ENCODE data around the gene ESYT1. TPM values are rescaled to one million over a fixed set of nuclear protein-coding genes. Genes with fewer than 3 reads are reported as not detected.

Gene ESYT1
- total RNA-seq, 4 donors from 2014 or later: 151 to 245 (median 214) TPM

GRCh38 chr12:56193025-56193578 lies 65.0 kb downstream of the ESYT1 start:
- TF ChIP-seq POLR2A (IDR thresholded peaks at IDR 0.05; ENCODE audit: low read depth): no peak
- TF ChIP-seq CTCF (IDR thresholded peaks at IDR 0.05): peak; percentile 83 to 91 (median 85)
- TF ChIP-seq POLR2AphosphoS5 (IDR thresholded peaks at IDR 0.05): peak; percentile 12 to 32
- no peak for TF ChIP-seq EP300 (IDR thresholded peaks at IDR 0.05)
- WGBS: 63% methylated on average over 1 of the region's 1 CpG
- Histone ChIP-seq H3K36me3 (no peaks in the 10 kb centered on the region), H3K4me3 (no peak overlapping the region), H3K27me3 (no peaks in the 10 kb centered on the region), H3K27ac (replicated peaks in 1 of 4) (no peak overlapping the region), H3K4me1 (peaks cover 15 to 21% (median 18%) of the 10 kb centered on the region in 4 donors), H3K9me3 (no peaks in the 10 kb centered on the region)
- intact Hi-C loops (cut with DNase I): no loop called here
- DNase-seq (ENCODE audit: extremely low spot score): no peak

Other genes starting within 250 kb of the ESYT1 start
- 10 to 100 TPM; 24.2 to 29.5 (median 26.7) TPM for gene PYM1, start 200.4 kb upstream of the ESYT1 start, total RNA-seq
- gene DGKA, start 197.1 kb upstream of the ESYT1 start, total RNA-seq: 10 to 100 TPM; 18.7 to 39.7 (median 24.7) TPM
- 1 to 10 TPM in 1 of 4 donors, under 1 TPM in 1, not detected in 2; 0.66 to 2.2 TPM for gene PMEL, start 162.2 kb upstream of the ESYT1 start, total RNA-seq
- 10 to 100 TPM; 35.3 to 84.9 (median 57.1) TPM for gene CDK2, start 161.4 kb upstream of the ESYT1 start, total RNA-seq
- 100 to 1,000 TPM; 116 to 189 (median 138) TPM for gene RAB5B, start 154.2 kb upstream of the ESYT1 start, total RNA-seq
- 10 to 100 TPM; 18.3 to 29.0 (median 25.3) TPM for gene SUOX, start 131.0 kb upstream of the ESYT1 start, total RNA-seq
- 10 to 100 TPM in 2 of 4 donors, 1 to 10 TPM in 2; 6.2 to 20.4 (median 9.7) TPM for gene IKZF4, start 107.2 kb upstream of the ESYT1 start, total RNA-seq
- gene RPS26, start 86.3 kb upstream of the ESYT1 start, total RNA-seq: 1,000 to 10,000 TPM in 1 of 4 donors, 100 to 1,000 TPM in 3; 104 to 1,982 (median 577) TPM
- gene ERBB3, start 48.1 kb upstream of the ESYT1 start, total RNA-seq: 10 to 100 TPM; 13.9 to 25.0 (median 19.0) TPM
- gene PA2G4, start 23.7 kb upstream of the ESYT1 start, total RNA-seq: 100 to 1,000 TPM in 2 of 4 donors, 10 to 100 TPM in 2; 90.5 to 133 (median 105) TPM
- gene RPL41, start 11.6 kb upstream of the ESYT1 start, total RNA-seq: 1,000 to 10,000 TPM; 1,962 to 4,166 (median 3,502) TPM
- gene ZC3H10, start 10.0 kb upstream of the ESYT1 start, total RNA-seq: 1 to 10 TPM; 5.0 to 7.9 (median 6.6) TPM
- gene MYL6B, start 24.3 kb downstream of the ESYT1 start, total RNA-seq: 10 to 100 TPM; 28.5 to 39.4 (median 33.6) TPM
- gene MYL6, start 30.1 kb downstream of the ESYT1 start, total RNA-seq: 1,000 to 10,000 TPM; 5,145 to 8,531 (median 5,986) TPM
- 100 to 1,000 TPM in 2 of 4 donors, 10 to 100 TPM in 2; 62.1 to 111 (median 94.3) TPM for gene SMARCC2, start 61.2 kb downstream of the ESYT1 start, total RNA-seq
- 100 to 1,000 TPM in 3 of 4 donors, 10 to 100 TPM in 1; 64.4 to 165 (median 109) TPM for gene RNF41, start 93.7 kb downstream of the ESYT1 start, total RNA-seq
- gene NABP2, start 96.1 kb downstream of the ESYT1 start, total RNA-seq: 10 to 100 TPM; 27.0 to 36.4 (median 30.9) TPM
- gene SLC39A5, start 101.8 kb downstream of the ESYT1 start, total RNA-seq: not detected
- 10 to 100 TPM; 13.8 to 31.5 (median 19.6) TPM for gene ANKRD52, start 130.1 kb downstream of the ESYT1 start, total RNA-seq
- gene COQ10A, start 138.7 kb downstream of the ESYT1 start, total RNA-seq: 10 to 100 TPM; 12.4 to 22.8 (median 15.7) TPM
- gene CS, start 172.1 kb downstream of the ESYT1 start, total RNA-seq: 100 to 1,000 TPM in 3 of 4 donors, 10 to 100 TPM in 1; 91.8 to 155 (median 111) TPM
- 10 to 100 TPM; 48.8 to 61.5 (median 50.3) TPM for gene CNPY2, start 187.7 kb downstream of the ESYT1 start, total RNA-seq
- 10 to 100 TPM; 14.1 to 34.5 (median 24.4) TPM for gene PAN2, start 205.7 kb downstream of the ESYT1 start, total RNA-seq
- gene IL23A, start 210.6 kb downstream of the ESYT1 start, total RNA-seq: not detected
- gene STAT2, start 231.8 kb downstream of the ESYT1 start, total RNA-seq: 10 to 100 TPM; 55.7 to 78.9 (median 68.2) TPM
- gene APOF, start 234.6 kb downstream of the ESYT1 start, total RNA-seq: not detected